Measurements from ENCODE around the gene SLC23A2. TPM values are rescaled to one million over a fixed set of nuclear protein-coding genes. Genes with fewer than 3 reads are reported as not detected.
"Not testable (repeated sequence)": the region's sequence is repeated elsewhere in the genome, so short reads cannot be mapped to it uniquely, and the experiment has no call there.

The SLC23A2 gene
- total RNA-seq, 1 experiment from 2014 or later, result 16.3 TPM

GRCh38 chr20:5035518-5035917 lies 34.2 kb upstream of the SLC23A2 start:
- H3K9ac ChIP-seq (ENCODE audit: low read length); POLR2A ChIA-PET; DNase-seq (ENCODE audit: low read depth, low spot score); BruUV-seq (replicated peaks); H3K27ac ChIP-seq (ENCODE audit: low read depth, low read length); H3K9me3 ChIP-seq (ENCODE audit: control insufficient read depth in 1 of 2, insufficient read depth in 1 of 2, low read depth in 1 of 2, low read length in 2 of 2); H4K20me1 ChIP-seq (ENCODE audit: insufficient read depth); H3K79me2 ChIP-seq (ENCODE audit: insufficient read depth, low read length); H3K9me2 ChIP-seq (ENCODE audit: insufficient read depth); H3K4me2 ChIP-seq (ENCODE audit: low read length); intact Hi-C loops (cut with micrococcal nuclease); H3K27me3 ChIP-seq (ENCODE audit: insufficient read depth, low read length); H3K4me1 ChIP-seq (ENCODE audit: control insufficient read depth in 1 of 2, insufficient read depth in 2 of 2, low read length in 2 of 2); H2AFZ ChIP-seq (ENCODE audit: low read depth, low read length, poor library complexity, severe bottlenecking); H3K36me3 ChIP-seq (ENCODE audit: control insufficient read depth in 1 of 2, insufficient read depth in 2 of 2, low read length in 2 of 2); ATAC-seq; RAD21 ChIA-PET (ENCODE audit: low non-redundant PET in 1 of 2, low total read pairs in 2 of 2, uncharacterized antibody in 2 of 2, unreplicated experiment in 2 of 2); CTCF ChIA-PET; H3K4me3 ChIP-seq (replicated peaks in 1 of 2; ENCODE audit: low read depth in 1 of 2, low read length in 2 of 2): not testable (repeated sequence)

GRCh38 chr20:5033566-5033965 lies 32.3 kb upstream of the SLC23A2 start:
- H3K27me3 ChIP-seq (ENCODE audit: insufficient read depth, low read length), result no peaks in the 10 kb centered on the region
- H2AFZ ChIP-seq (ENCODE audit: low read depth, low read length, poor library complexity, severe bottlenecking), result no peak overlapping the region
- no peak for DNase-seq (ENCODE audit: low read depth, low spot score)
- no peak overlapping the region for H3K27ac ChIP-seq (ENCODE audit: low read depth, low read length)
- no peaks in the 10 kb centered on the region for H3K79me2 ChIP-seq (ENCODE audit: insufficient read depth, low read length)
- RAD21 ChIA-PET (ENCODE audit: low non-redundant PET in 1 of 2, low total read pairs in 2 of 2, uncharacterized antibody in 2 of 2, unreplicated experiment in 2 of 2), result no interaction called here
- no TSS peak for BruUV-seq (replicated peaks)
- no peaks in the 10 kb centered on the region for H3K36me3 ChIP-seq (ENCODE audit: control insufficient read depth in 1 of 2, insufficient read depth in 2 of 2, low read length in 2 of 2)
- no peaks in the 10 kb centered on the region for H3K9me2 ChIP-seq (ENCODE audit: insufficient read depth)
- ATAC-seq, result no peak
- no peak overlapping the region for H3K9ac ChIP-seq (ENCODE audit: low read length)
- intact Hi-C loops (cut with micrococcal nuclease), result no loop called here
- no peaks in the 10 kb centered on the region for H3K9me3 ChIP-seq (ENCODE audit: control insufficient read depth in 1 of 2, insufficient read depth in 1 of 2, low read depth in 1 of 2, low read length in 2 of 2)
- H4K20me1 ChIP-seq (ENCODE audit: insufficient read depth), result no peaks in the 10 kb centered on the region
- CTCF ChIA-PET, result no interaction called here
- POLR2A ChIA-PET, result no interaction called here
- H3K4me2 ChIP-seq (ENCODE audit: low read length), result no peak overlapping the region
- no peak overlapping the region for H3K4me3 ChIP-seq (replicated peaks in 1 of 2; ENCODE audit: low read depth in 1 of 2, low read length in 2 of 2)
- no peaks in the 10 kb centered on the region for H3K4me1 ChIP-seq (ENCODE audit: control insufficient read depth in 1 of 2, insufficient read depth in 2 of 2, low read length in 2 of 2)
- TF ChIP-seq CTCF (IDR thresholded peaks at IDR 0.05 in 2 of 3, conservative IDR thresholded peaks at IDR 0.05 in 1 of 3; ENCODE audit: borderline replicate concordance in 1 of 3, insufficient read depth in 1 of 3, low read depth in 2 of 3, low read length in 2 of 3) (no peak), RAD21 (IDR thresholded peaks at IDR 0.05; ENCODE audit: low read depth) (no peak), SRF (IDR thresholded peaks at IDR 0.05; ENCODE audit: low read depth) (no peak), CBX3 (IDR thresholded peaks at IDR 0.05; ENCODE audit: low read depth) (no peak), ELF1 (IDR thresholded peaks at IDR 0.05; ENCODE audit: borderline replicate concordance, low read depth) (no peak), POLR2AphosphoS5 (IDR thresholded peaks at IDR 0.05; ENCODE audit: low read depth, low read length) (no peak), ATF3 (IDR thresholded peaks at IDR 0.05) (no peak), FOSL1 (IDR thresholded peaks at IDR 0.05; ENCODE audit: low read depth) (no peak), CEBPB (IDR thresholded peaks at IDR 0.05; ENCODE audit: low read depth) (no peak), SIN3A (IDR thresholded peaks at IDR 0.05; ENCODE audit: low read depth) (no peak), ZBTB33 (IDR thresholded peaks at IDR 0.05; ENCODE audit: extremely low read depth, insufficient replicate concordance, low read length) (no peak), EZH2 (IDR thresholded peaks at IDR 0.05) (no peak), MAX (IDR thresholded peaks at IDR 0.05) (no peak), YY1 (IDR thresholded peaks at IDR 0.05; ENCODE audit: extremely low read depth, insufficient replicate concordance, low read depth, low read length) (no peak), EZH2phosphoT487 (IDR thresholded peaks at IDR 0.05; ENCODE audit: borderline replicate concordance) (no peak), EGR1 (IDR thresholded peaks at IDR 0.05; ENCODE audit: low read depth) (no peak), ZFX (IDR thresholded peaks at IDR 0.05) (no peak)
